ENCODE data around the gene ZNF519.
"Not testable (repeated sequence)": the region's sequence is repeated elsewhere in the genome, so short reads cannot be mapped to it uniquely, and the experiment has no call there.

Gene ZNF519

GRCh38 chr18:14147935-14148865 lies 16.0 kb upstream of the ZNF519 start:
- not testable (repeated sequence) for H3K27me3 ChIP-seq (ENCODE audit: insufficient read depth, poor library complexity, severe bottlenecking); H3K4me3 ChIP-seq (replicated peaks; ENCODE audit: insufficient read depth, low read length); DNase-seq (ENCODE audit: low read depth in 1 of 2, low spot score in 1 of 2); H3K27ac ChIP-seq (replicated peaks)

GRCh38 chr18:14146771-14147170 lies 14.5 kb upstream of the ZNF519 start:
- H3K27me3 ChIP-seq (ENCODE audit: insufficient read depth, poor library complexity, severe bottlenecking); H3K4me3 ChIP-seq (replicated peaks; ENCODE audit: insufficient read depth, low read length); H3K27ac ChIP-seq (replicated peaks); DNase-seq (ENCODE audit: low read depth in 1 of 2, low spot score in 1 of 2): not testable (repeated sequence)

DNA sequence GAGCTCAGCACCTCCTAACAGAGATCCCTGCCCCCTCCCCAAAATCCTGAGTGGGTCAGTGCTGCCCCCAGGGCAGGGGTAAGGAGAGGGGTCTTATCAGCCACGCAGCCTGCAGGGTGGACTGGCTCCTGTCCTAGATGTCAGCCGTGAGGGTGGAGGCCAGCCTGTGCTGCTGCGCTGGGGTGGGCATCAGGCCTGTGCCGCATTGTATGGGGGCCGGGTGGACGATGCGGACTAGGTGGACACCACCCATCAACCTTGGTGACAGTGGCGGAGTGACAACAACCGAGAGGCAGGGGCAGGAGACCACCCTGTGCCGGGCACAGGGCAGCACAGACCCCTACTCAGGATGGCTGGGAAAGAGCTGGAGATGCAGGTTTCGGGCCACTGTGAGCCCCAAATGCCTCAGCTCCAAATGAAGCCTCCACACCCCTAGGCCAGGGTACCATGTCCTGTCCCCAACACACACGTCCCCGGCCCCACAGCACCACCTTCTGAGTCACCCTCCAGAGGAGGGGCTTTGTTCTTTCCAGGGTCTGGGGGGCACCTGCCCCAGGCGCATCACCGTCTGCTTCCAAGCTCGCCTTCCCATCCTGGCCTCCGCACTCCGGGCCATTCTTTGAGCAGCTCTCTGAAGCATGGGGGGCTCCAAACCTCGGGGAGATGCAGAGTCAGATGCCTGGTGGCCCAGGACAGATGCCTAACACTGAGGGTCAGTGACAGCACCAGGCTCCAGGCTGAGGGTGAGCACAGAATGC lies 13.5 kb upstream of the ZNF519 start:
- DNase-seq (ENCODE audit: low read depth in 1 of 2, low spot score in 1 of 2); H3K27me3 ChIP-seq (ENCODE audit: insufficient read depth, poor library complexity, severe bottlenecking); H3K27ac ChIP-seq (replicated peaks); H3K4me3 ChIP-seq (replicated peaks; ENCODE audit: insufficient read depth, low read length): not testable (repeated sequence)

- not testable (repeated sequence) for H3K27me3 ChIP-seq (ENCODE audit: insufficient read depth, poor library complexity, severe bottlenecking); DNase-seq (ENCODE audit: low read depth in 1 of 2, low spot score in 1 of 2); H3K4me3 ChIP-seq (replicated peaks; ENCODE audit: insufficient read depth, low read length); H3K27ac ChIP-seq (replicated peaks)
Measured at GRCh38 chr18:14145021-14145420, 12.8 kb upstream of the ZNF519 start.

DNA sequence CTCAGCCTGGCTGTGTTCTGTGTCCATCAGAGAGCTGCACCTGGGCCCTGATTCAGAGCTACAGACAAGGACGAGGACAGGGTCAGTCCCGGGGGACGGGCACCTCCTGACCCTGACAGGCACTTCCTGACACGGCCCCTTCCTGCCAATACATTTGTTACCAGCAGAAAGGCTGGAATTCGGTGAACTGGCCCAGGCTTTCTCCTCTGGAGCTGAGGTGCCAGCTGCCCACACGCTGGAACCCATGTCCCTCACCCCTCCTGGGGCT lies 12.3 kb upstream of the ZNF519 start:
- Histone ChIP-seq H3K27ac (replicated peaks) (no peak overlapping the region), H3K27me3 (ENCODE audit: insufficient read depth, poor library complexity, severe bottlenecking) (no peaks in the 10 kb centered on the region), H3K4me3 (replicated peaks; ENCODE audit: insufficient read depth, low read length) (no peak overlapping the region)
- no peak for DNase-seq (ENCODE audit: low read depth in 1 of 2, low spot score in 1 of 2)
- no peak for TF ChIP-seq POLR2AphosphoS5 (IDR thresholded peaks at IDR 0.05; ENCODE audit: low read depth)

GRCh38 chr18:14143871-14144627 lies 11.8 kb upstream of the ZNF519 start:
- not testable (repeated sequence) for H3K27me3 ChIP-seq (ENCODE audit: insufficient read depth, poor library complexity, severe bottlenecking); H3K27ac ChIP-seq (replicated peaks); H3K4me3 ChIP-seq (replicated peaks; ENCODE audit: insufficient read depth, low read length); DNase-seq (ENCODE audit: low read depth in 1 of 2, low spot score in 1 of 2)

- not testable (repeated sequence) for DNase-seq (ENCODE audit: low read depth in 1 of 2, low spot score in 1 of 2); H3K27ac ChIP-seq (replicated peaks); H3K4me3 ChIP-seq (replicated peaks; ENCODE audit: insufficient read depth, low read length); H3K27me3 ChIP-seq (ENCODE audit: insufficient read depth, poor library complexity, severe bottlenecking)
Measured at GRCh38 chr18:14143396-14143795, 11.2 kb upstream of the ZNF519 start.

DNA sequence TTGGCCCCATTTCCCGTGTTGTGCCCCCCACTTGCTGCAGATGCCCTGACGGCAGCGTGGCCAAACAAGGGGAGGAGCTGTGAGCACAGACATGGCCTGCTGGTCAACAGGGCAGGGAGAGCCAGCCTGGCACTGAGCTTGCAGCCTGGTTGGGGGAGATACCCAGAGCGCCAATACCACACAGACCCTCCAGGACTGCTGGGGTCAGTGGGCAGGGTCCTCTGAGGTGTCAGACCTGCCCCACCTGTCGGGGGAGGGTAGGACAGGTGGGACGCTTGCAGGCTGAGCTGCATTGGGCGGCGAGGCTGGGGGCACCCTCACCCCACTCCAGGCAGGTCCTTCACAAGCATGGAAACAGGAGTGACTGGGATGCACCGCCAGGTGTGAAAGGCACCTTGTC lies 9.9 kb upstream of the ZNF519 start:
- not testable (repeated sequence) for H3K4me3 ChIP-seq (replicated peaks; ENCODE audit: insufficient read depth, low read length); H3K27ac ChIP-seq (replicated peaks); H3K27me3 ChIP-seq (ENCODE audit: insufficient read depth, poor library complexity, severe bottlenecking); DNase-seq (ENCODE audit: low read depth in 1 of 2, low spot score in 1 of 2)

- DNase-seq (ENCODE audit: low read depth in 1 of 2, low spot score in 1 of 2); H3K27ac ChIP-seq (replicated peaks); H3K4me3 ChIP-seq (replicated peaks; ENCODE audit: insufficient read depth, low read length); H3K27me3 ChIP-seq (ENCODE audit: insufficient read depth, poor library complexity, severe bottlenecking): not testable (repeated sequence)
Measured at GRCh38 chr18:14139583-14139982, 7.3 kb upstream of the ZNF519 start.

- DNase-seq (ENCODE audit: low read depth in 1 of 2, low spot score in 1 of 2); H3K27me3 ChIP-seq (ENCODE audit: insufficient read depth, poor library complexity, severe bottlenecking); H3K27ac ChIP-seq (replicated peaks); H3K4me3 ChIP-seq (replicated peaks; ENCODE audit: insufficient read depth, low read length): not testable (repeated sequence)
Measured at GRCh38 chr18:14137971-14138370, 5.7 kb upstream of the ZNF519 start.

GRCh38 chr18:14131696-14132270 lies 452 bp downstream of the ZNF519 start:
- H3K4me3 ChIP-seq (replicated peaks; ENCODE audit: insufficient read depth, low read length) = peak overlapping the region; percentile 81
- DNase-seq (ENCODE audit: low read depth in 1 of 2, low spot score in 1 of 2); H3K27me3 ChIP-seq (ENCODE audit: insufficient read depth, poor library complexity, severe bottlenecking): not testable (repeated sequence)
- peak overlapping the region; percentile 74 for H3K27ac ChIP-seq (replicated peaks)

- H3K27ac ChIP-seq (replicated peaks); DNase-seq (ENCODE audit: low read depth in 1 of 2, low spot score in 1 of 2); H3K27me3 ChIP-seq (ENCODE audit: insufficient read depth, poor library complexity, severe bottlenecking); H3K4me3 ChIP-seq (replicated peaks; ENCODE audit: insufficient read depth, low read length): not testable (repeated sequence)
Measured at GRCh38 chr18:14130804-14131203, 1.4 kb downstream of the ZNF519 start.

All from HL-60 (cell line).